Measurements from ENCODE around the gene IQCB1. TPM values are rescaled to one million over a fixed set of nuclear protein-coding genes. Genes with fewer than 3 reads are reported as not detected.
A peak's percentile ranks its signal among the peaks of the same experiment; 100 is the strongest.
"Not testable (repeated sequence)": the region's sequence is repeated elsewhere in the genome, so short reads cannot be mapped to it uniquely, and the experiment has no call there.

IQCB1 gene
- total and polyA plus RNA-seq, 4 experiments from 2014 or later, result 18.7 to 38.2 (median 30.1) TPM

DNA sequence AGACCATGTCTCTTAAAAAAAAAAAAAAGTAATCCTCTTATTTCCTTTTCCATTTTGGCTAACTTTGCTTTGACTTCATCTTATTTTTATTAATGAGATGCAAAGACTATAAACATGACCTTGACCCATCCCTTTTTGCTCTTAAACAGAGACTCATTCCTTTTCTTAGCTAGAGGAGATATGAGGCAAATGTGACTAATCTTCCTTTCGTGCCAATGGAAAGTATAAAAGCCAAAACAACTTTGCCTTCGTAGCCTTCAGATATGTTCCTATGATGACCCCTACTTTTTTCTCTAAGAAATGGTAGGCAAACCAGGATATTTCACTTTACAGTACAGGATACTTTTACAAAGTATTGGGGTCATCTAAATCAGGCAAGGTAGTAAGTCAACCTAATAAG lies 48.4 kb downstream of the IQCB1 start:
- ChIA-PET POLR2A (ENCODE audit: partially characterized antibody) (no interaction called here), CTCF (ENCODE audit: partially characterized antibody) (no interaction called here)
- no peak for DNase-seq
- H3K27me3 ChIP-seq (ENCODE audit: insufficient read depth, low read length), result no peaks in the 10 kb centered on the region
- H3K4me1 ChIP-seq (ENCODE audit: insufficient read depth, low read length), result no peaks in the 10 kb centered on the region
- peak overlapping the region in 1 of 7 donors; percentile 10 for H3K27ac Mint-ChIP-seq
- H3K4me3 ChIP-seq (ENCODE audit: low read length in 2 of 2), result no peak overlapping the region
- H3K4me1 Mint-ChIP-seq, result no peaks in the 10 kb centered on the region
- H3K36me3 ChIP-seq (ENCODE audit: insufficient read depth, low read length), result peaks cover 39% of the 10 kb centered on the region
- H3K4me3 Mint-ChIP-seq, result no peak overlapping the region
- H3K9me3 ChIP-seq (ENCODE audit: control insufficient read depth in 1 of 2, low read length in 2 of 2), result no peaks in the 10 kb centered on the region
- intact Hi-C loops (cut with micrococcal nuclease), result no loop called here
- no peaks in the 10 kb centered on the region for H3K9me3 Mint-ChIP-seq
- H3K36me3 Mint-ChIP-seq, result peaks cover 72 to 75% of the 10 kb centered on the region in 2 donors
- no peak overlapping the region for H3K27ac ChIP-seq (ENCODE audit: low read depth, low read length)
- H3K27me3 Mint-ChIP-seq, result no peaks in the 10 kb centered on the region

GRCh38 chr3:121782784-121783183 lies 52.1 kb downstream of the IQCB1 start:
- POLR2A ChIA-PET (ENCODE audit: partially characterized antibody), result interaction anchor here (0.6 kb wide), 1 partner anchor 124 kb away, joined by 3 read pairs; no protein-coding TSS in a partner anchor
- H3K27ac Mint-ChIP-seq; DNase-seq; H3K27me3 Mint-ChIP-seq; H3K4me1 Mint-ChIP-seq; H3K9me3 ChIP-seq (ENCODE audit: control insufficient read depth in 1 of 2, low read length in 2 of 2); H3K27ac ChIP-seq (ENCODE audit: low read depth, low read length); H3K4me3 Mint-ChIP-seq; H3K27me3 ChIP-seq (ENCODE audit: insufficient read depth, low read length); CTCF ChIA-PET (ENCODE audit: partially characterized antibody); H3K9me3 Mint-ChIP-seq; H3K4me1 ChIP-seq (ENCODE audit: insufficient read depth, low read length); intact Hi-C loops (cut with micrococcal nuclease); H3K4me3 ChIP-seq (ENCODE audit: low read length in 2 of 2): not testable (repeated sequence)
- H3K36me3 ChIP-seq (ENCODE audit: insufficient read depth, low read length), result peaks cover 38% of the 10 kb centered on the region
- H3K36me3 Mint-ChIP-seq, result peaks cover 76 to 79% of the 10 kb centered on the region in 2 donors

- Mint-ChIP-seq H3K9me3 (no peaks in the 10 kb centered on the region), H3K27ac (no peak overlapping the region), H3K4me3 (no peak overlapping the region), H3K36me3 (peaks cover 73 to 79% of the 10 kb centered on the region in 2 donors), H3K4me1 (no peaks in the 10 kb centered on the region), H3K27me3 (no peaks in the 10 kb centered on the region)
- Histone ChIP-seq H3K4me3 (ENCODE audit: low read length in 2 of 2) (no peak overlapping the region), H3K36me3 (ENCODE audit: insufficient read depth, low read length) (peaks cover 34% of the 10 kb centered on the region), H3K27me3 (ENCODE audit: insufficient read depth, low read length) (no peaks in the 10 kb centered on the region), H3K9me3 (ENCODE audit: control insufficient read depth in 1 of 2, low read length in 2 of 2) (no peaks in the 10 kb centered on the region), H3K4me1 (ENCODE audit: insufficient read depth, low read length) (no peaks in the 10 kb centered on the region), H3K27ac (ENCODE audit: low read depth, low read length) (no peak overlapping the region)
- DNase-seq, result no peak
- intact Hi-C loops (cut with micrococcal nuclease), result no loop called here
- POLR2A ChIA-PET (ENCODE audit: partially characterized antibody), result no interaction called here
- CTCF ChIA-PET (ENCODE audit: partially characterized antibody), result no interaction called here
These were observed 53.2 kb downstream of the IQCB1 start for GRCh38 chr3:121781611-121782010.

- H3K4me1 Mint-ChIP-seq; H3K4me3 ChIP-seq (ENCODE audit: low read length in 2 of 2); DNase-seq; H3K4me1 ChIP-seq (ENCODE audit: insufficient read depth, low read length); CTCF ChIA-PET (ENCODE audit: partially characterized antibody); H3K9me3 Mint-ChIP-seq; H3K27ac ChIP-seq (ENCODE audit: low read depth, low read length); H3K4me3 Mint-ChIP-seq; H3K27me3 Mint-ChIP-seq; intact Hi-C loops (cut with micrococcal nuclease); H3K27me3 ChIP-seq (ENCODE audit: insufficient read depth, low read length); H3K9me3 ChIP-seq (ENCODE audit: control insufficient read depth in 1 of 2, low read length in 2 of 2); POLR2A ChIA-PET (ENCODE audit: partially characterized antibody): not testable (repeated sequence)
- Mint-ChIP-seq H3K36me3 (peaks cover 79 to 81% of the 10 kb centered on the region in 2 donors), H3K27ac (peak overlapping the region in 1 of 7 donors; percentile 74)
- H3K36me3 ChIP-seq (ENCODE audit: insufficient read depth, low read length), result peaks cover 12% of the 10 kb centered on the region
These were observed 59.8 kb downstream of the IQCB1 start for GRCh38 chr3:121775095-121775494.

DNA sequence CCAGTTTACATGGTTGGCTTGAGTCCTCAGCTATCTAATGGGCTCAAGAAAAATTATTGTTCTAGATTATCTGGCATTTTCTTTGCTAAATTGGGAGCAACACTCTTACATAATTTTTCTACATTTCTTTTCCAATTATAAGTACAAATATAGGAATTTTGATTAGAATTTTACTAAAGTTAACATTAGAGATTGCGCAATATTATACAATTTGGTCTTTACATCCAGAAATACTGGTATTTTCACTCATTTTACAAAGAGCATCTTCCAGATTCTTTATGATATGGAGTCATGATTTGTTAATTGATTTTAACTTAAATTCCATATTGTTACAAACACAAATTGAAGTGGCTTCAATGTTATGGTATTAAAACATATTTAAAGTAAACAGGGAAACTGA lies 65.6 kb downstream of the IQCB1 start:
- POLR2A ChIA-PET (ENCODE audit: partially characterized antibody), result no interaction called here
- H3K36me3 ChIP-seq (ENCODE audit: insufficient read depth, low read length), result peaks cover 9% of the 10 kb centered on the region
- no peak for DNase-seq
- Mint-ChIP-seq H3K4me3 (no peak overlapping the region), H3K27me3 (no peaks in the 10 kb centered on the region), H3K9me3 (no peaks in the 10 kb centered on the region), H3K36me3 (peaks cover 47 to 51% of the 10 kb centered on the region in 2 donors), H3K4me1 (no peaks in the 10 kb centered on the region), H3K27ac (no peak overlapping the region)
- no peak overlapping the region for H3K4me3 ChIP-seq (ENCODE audit: low read length in 2 of 2)
- no peaks in the 10 kb centered on the region for H3K9me3 ChIP-seq (ENCODE audit: control insufficient read depth in 1 of 2, low read length in 2 of 2)
- CTCF ChIA-PET (ENCODE audit: partially characterized antibody), result interaction anchor here (1.2 kb wide), 1 partner anchor 17 kb away, joined by 3 read pairs; no protein-coding TSS in a partner anchor
- intact Hi-C loops (cut with micrococcal nuclease), result no loop called here
- H3K4me1 ChIP-seq (ENCODE audit: insufficient read depth, low read length), result no peaks in the 10 kb centered on the region
- H3K27me3 ChIP-seq (ENCODE audit: insufficient read depth, low read length), result no peaks in the 10 kb centered on the region
- H3K27ac ChIP-seq (ENCODE audit: low read depth, low read length), result no peak overlapping the region

DNA sequence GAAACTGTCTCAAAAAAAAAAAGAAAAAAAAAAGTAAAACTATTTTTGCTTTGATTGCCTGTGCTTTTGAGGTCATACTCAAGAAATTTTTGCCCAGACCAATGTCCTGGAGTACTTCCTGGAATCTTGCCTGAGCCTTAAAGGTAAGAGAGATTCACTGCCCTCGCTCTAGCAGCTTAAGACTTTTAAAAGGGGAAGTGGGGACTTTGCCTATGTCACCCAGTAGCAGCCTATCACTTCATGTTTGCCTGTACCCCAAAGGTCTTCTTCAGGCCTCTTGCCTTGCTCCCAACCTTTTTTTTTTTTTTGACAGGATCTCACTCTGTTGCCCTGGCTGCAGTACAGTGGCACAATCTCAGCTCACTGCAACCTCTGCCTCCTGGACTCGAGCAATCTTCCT lies 66.4 kb downstream of the IQCB1 start:
- CTCF ChIA-PET (ENCODE audit: partially characterized antibody), result interaction anchor here (1.2 kb wide), 1 partner anchor 17 kb away, joined by 3 read pairs; no protein-coding TSS in a partner anchor

DNA sequence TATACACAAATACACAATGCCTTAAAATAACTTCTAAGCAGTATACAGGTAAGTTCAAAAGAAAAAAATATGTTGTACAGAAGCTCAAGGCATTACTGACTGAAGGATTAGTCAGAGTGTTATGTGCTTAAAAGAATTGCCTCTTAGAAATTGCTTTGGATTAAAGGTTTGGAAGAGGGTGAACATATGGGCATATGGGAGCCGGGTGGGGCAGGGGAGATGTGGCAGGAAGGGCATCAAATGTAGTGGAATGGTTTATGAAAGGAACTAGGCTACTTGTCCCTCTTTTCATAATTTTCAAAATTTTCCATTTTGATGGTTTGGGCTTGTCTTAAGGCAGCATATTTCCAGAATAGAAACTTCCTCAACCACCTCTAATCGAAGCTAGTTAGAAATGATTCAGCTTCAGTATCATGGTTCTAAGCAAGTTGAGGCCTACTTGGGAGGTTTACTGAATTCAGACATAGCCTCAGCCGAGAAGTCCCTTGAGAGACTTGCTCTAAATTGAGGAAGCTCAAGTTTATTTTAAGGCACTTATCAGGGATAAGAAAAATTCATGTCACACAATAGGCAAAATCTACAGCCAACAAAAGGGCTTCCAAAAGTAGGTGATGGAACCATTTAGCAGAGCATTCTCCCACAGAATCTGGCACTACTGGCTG lies 75.2 kb downstream of the IQCB1 start:
- DNase-seq, result no peak
- Histone ChIP-seq H3K27ac (ENCODE audit: low read depth, low read length) (no peak overlapping the region), H3K9me3 (ENCODE audit: control insufficient read depth in 1 of 2, low read length in 2 of 2) (no peaks in the 10 kb centered on the region), H3K36me3 (ENCODE audit: insufficient read depth, low read length) (no peaks in the 10 kb centered on the region), H3K4me3 (ENCODE audit: low read length in 2 of 2) (no peak overlapping the region), H3K27me3 (ENCODE audit: insufficient read depth, low read length) (no peaks in the 10 kb centered on the region), H3K4me1 (ENCODE audit: insufficient read depth, low read length) (no peaks in the 10 kb centered on the region)
- peaks cover 0 to 1% of the 10 kb centered on the region in 2 donors for H3K27me3 Mint-ChIP-seq
- ChIA-PET POLR2A (ENCODE audit: partially characterized antibody) (no interaction called here), CTCF (ENCODE audit: partially characterized antibody) (interaction anchor here (0.6 kb wide), 1 partner anchor 10 kb away, joined by 4 read pairs; the partner anchor contains the start of gene GOLGB1)
- H3K9me3 Mint-ChIP-seq, result peaks cover 0 to 2% (median 0%) of the 10 kb centered on the region in 8 donors
- intact Hi-C loops (cut with micrococcal nuclease), result no loop called here
- no peak overlapping the region for H3K4me3 Mint-ChIP-seq
- no peaks in the 10 kb centered on the region for H3K36me3 Mint-ChIP-seq
- no peaks in the 10 kb centered on the region for H3K4me1 Mint-ChIP-seq
- H3K27ac Mint-ChIP-seq, result no peak overlapping the region

More for the DNA sequence above, 66.4 kb downstream of the IQCB1 start:
- Mint-ChIP-seq H3K27ac (no peak overlapping the region), H3K4me3 (no peak overlapping the region), H3K4me1 (no peaks in the 10 kb centered on the region), H3K9me3 (no peaks in the 10 kb centered on the region), H3K36me3 (peaks cover 39 to 44% of the 10 kb centered on the region in 2 donors), H3K27me3 (no peaks in the 10 kb centered on the region)
- no peaks in the 10 kb centered on the region for H3K27me3 ChIP-seq (ENCODE audit: insufficient read depth, low read length)
- intact Hi-C loops (cut with micrococcal nuclease), result no loop called here
- POLR2A ChIA-PET (ENCODE audit: partially characterized antibody), result no interaction called here
- peaks cover 9% of the 10 kb centered on the region for H3K36me3 ChIP-seq (ENCODE audit: insufficient read depth, low read length)
- no peaks in the 10 kb centered on the region for H3K9me3 ChIP-seq (ENCODE audit: control insufficient read depth in 1 of 2, low read length in 2 of 2)
- H3K4me1 ChIP-seq (ENCODE audit: insufficient read depth, low read length), result no peaks in the 10 kb centered on the region
- no peak overlapping the region for H3K4me3 ChIP-seq (ENCODE audit: low read length in 2 of 2)
- no peak for DNase-seq
- no peak overlapping the region for H3K27ac ChIP-seq (ENCODE audit: low read depth, low read length)
